Neural progenitor cell (in vitro differentiated cells): ENCODE results near the gene PROB1. TPM values are rescaled to one million over a fixed set of nuclear protein-coding genes. Genes with fewer than 3 reads are reported as not detected.

Source experiments
- DNase-seq: peaks from one replicate; pipeline ENCODE4 v3.0.0-alpha.2; 2016; ENCODE audit warnings: low spot score
- H2AFZ ChIP-seq: fragments of 200-600 bp; sonication (generic); replicated peaks from 2 replicates; pipeline ENCODE4 v1.6.1; 2016; ENCODE audit warnings: antibody characterized with exemption
- H3F3A ChIP-seq: fragments of 200-600 bp; sonication (generic); 2 replicates; pipeline ENCODE4 v1.6.1; 2016; ENCODE audit warnings: antibody characterized with exemption, low read depth
- H3K27ac ChIP-seq: fragments of 200-600 bp; sonication (generic); 2 replicates; pipeline ENCODE4 v1.5.1; 2016; ENCODE audit warnings: mild to moderate bottlenecking
- H3K27me3 ChIP-seq: fragments of 200-600 bp; sonication (generic); 2 replicates; pipeline ENCODE4 v1.6.1; 2016; ENCODE audit warnings: mild to moderate bottlenecking, moderate library complexity
- H3K36me3 ChIP-seq: fragments of 200-600 bp; sonication (generic); 2 replicates; pipeline ENCODE4 v1.5.1; 2016
- H3K4me1 ChIP-seq: fragments of 200-600 bp; sonication (generic); 2 replicates; pipeline ENCODE4 v1.6.1; 2016; ENCODE audit warnings: mixed run types
- H3K4me2 ChIP-seq: fragments of 200-600 bp; sonication (generic); 2 replicates; pipeline ENCODE4 v1.6.1; 2016
- H3K4me3 ChIP-seq: fragments of 200-600 bp; sonication (generic); 2 replicates; pipeline ENCODE4 v1.5.1; 2016
- H3K79me2 ChIP-seq: fragments of 200-600 bp; sonication (generic); 2 replicates; pipeline ENCODE4 v1.6.1; 2016; ENCODE audit warnings: low read depth
- H3K9ac ChIP-seq: fragments of 200-600 bp; sonication (generic); 2 replicates; pipeline ENCODE4 v1.6.1; 2016
- H3K9me3 ChIP-seq: fragments of 200-600 bp; sonication (generic); 2 replicates; pipeline ENCODE4 v1.5.1; 2016; ENCODE audit warnings: low read depth
- H4K20me1 ChIP-seq: fragments of 200-600 bp; sonication (generic); 2 replicates; pipeline ENCODE4 v1.6.1; 2016; ENCODE audit warnings: low read depth
- H3K27ac Mint-ChIP-seq: 3 replicates; pipeline ENCODE4 v1.8.0; 2021; ENCODE audit warnings: mixed read lengths
- H3K27me3 Mint-ChIP-seq: 2 replicates; pipeline ENCODE4 v1.8.0; 2022; ENCODE audit warnings: low read depth, mild to moderate bottlenecking, inconsistent platforms, moderate library complexity, mixed read lengths; ENCODE audit not compliant: insufficient read depth
- H3K36me3 Mint-ChIP-seq: 3 replicates; pipeline ENCODE4 v1.8.0; 2021; ENCODE audit warnings: mixed read lengths
- H3K4me1 Mint-ChIP-seq: 3 replicates; pipeline ENCODE4 v1.8.0; 2021; ENCODE audit warnings: mixed read lengths
- H3K4me3 Mint-ChIP-seq: 3 replicates; pipeline ENCODE4 v1.8.0; 2021; ENCODE audit warnings: mild to moderate bottlenecking, moderate library complexity, mixed read lengths
- H3K9me3 Mint-ChIP-seq: 3 replicates; pipeline ENCODE4 v1.8.0; 2020; ENCODE audit warnings: mixed read lengths
- CTCF ChIP-seq: fragments of 200-600 bp; sonication (generic); IDR thresholded peaks from 2 replicates; pipeline ENCODE4 v1.5.1; 2017; ENCODE audit warnings: antibody characterized with exemption, mild to moderate bottlenecking
- EZH2 ChIP-seq: fragments of 200-600 bp; sonication (generic); IDR thresholded peaks from 2 replicates; pipeline ENCODE4 v1.6.1; 2017; ENCODE audit warnings: antibody characterized with exemption, mild to moderate bottlenecking, moderate library complexity
- EZH2phosphoT487 ChIP-seq: fragments of 200-600 bp; sonication (generic); IDR thresholded peaks from 2 replicates; pipeline ENCODE4 v1.6.1; 2017; ENCODE audit warnings: antibody characterized with exemption
- total RNA-seq: library from RNA; depleted of rRNA; stranded (reverse); fragments of >200 nt; gene quantifications from 2 replicates; pipeline ENCODE4 v1.2.3, GENCODE V29; 2015; ENCODE audit warnings: low replicate concordance

PROB1 gene
- total RNA-seq, 1 donor from 2014 or later: 0.67 TPM

GRCh38 chr5:139385061-139386049 lies 9.5 kb downstream of the PROB1 start:
- Histone ChIP-seq H3K36me3 (no peaks in the 10 kb centered on the region), H3F3A (no peaks in the 10 kb centered on the region), H3K79me2 (no peaks in the 10 kb centered on the region), H2AFZ (no peak overlapping the region), H3K4me3 (no peak overlapping the region), H3K27ac (no peak overlapping the region), H4K20me1 (no peaks in the 10 kb centered on the region), H3K9ac (no peak overlapping the region), H3K27me3 (no peaks in the 10 kb centered on the region), H3K9me3 (no peaks in the 10 kb centered on the region), H3K4me2 (no peak overlapping the region), H3K4me1 (peaks cover 4% of the 10 kb centered on the region)
- Mint-ChIP-seq H3K9me3 (no peaks in the 10 kb centered on the region), H3K27ac (no peak overlapping the region), H3K4me3 (no peak overlapping the region), H3K36me3 (no peaks in the 10 kb centered on the region), H3K27me3 (peaks cover 3% of the 10 kb centered on the region), H3K4me1 (peaks cover 13% of the 10 kb centered on the region)
- no peak for DNase-seq
- TF ChIP-seq CTCF: no peak
- TF ChIP-seq EZH2phosphoT487: no peak
- no peak for TF ChIP-seq EZH2

GRCh38 chr5:139384591-139385051 lies 10.3 kb downstream of the PROB1 start:
- Mint-ChIP-seq H3K36me3 (no peaks in the 10 kb centered on the region), H3K4me3 (no peak overlapping the region), H3K9me3 (no peaks in the 10 kb centered on the region), H3K27ac (no peak overlapping the region), H3K27me3 (no peaks in the 10 kb centered on the region), H3K4me1 (peaks cover 16% of the 10 kb centered on the region)
- no peak overlapping the region for H2AFZ ChIP-seq
- no peaks in the 10 kb centered on the region for H3K36me3 ChIP-seq
- peaks cover 4% of the 10 kb centered on the region for H3K4me1 ChIP-seq
- no peaks in the 10 kb centered on the region for H4K20me1 ChIP-seq
- no peaks in the 10 kb centered on the region for H3K9me3 ChIP-seq
- DNase-seq: no peak
- no peak overlapping the region for H3K9ac ChIP-seq
- no peaks in the 10 kb centered on the region for H3K79me2 ChIP-seq
- H3K4me2 ChIP-seq: no peak overlapping the region
- TF ChIP-seq EZH2: no peak
- TF ChIP-seq EZH2phosphoT487: no peak
- TF ChIP-seq CTCF: no peak
- no peaks in the 10 kb centered on the region for H3K27me3 ChIP-seq
- H3K4me3 ChIP-seq: no peak overlapping the region
- H3K27ac ChIP-seq: no peak overlapping the region
- H3F3A ChIP-seq: no peaks in the 10 kb centered on the region

- no peak overlapping the region for H2AFZ ChIP-seq
- no peak overlapping the region for H3K4me2 ChIP-seq
- no peaks in the 10 kb centered on the region for H3K27me3 Mint-ChIP-seq
- no peak overlapping the region for H3K27ac Mint-ChIP-seq
- peaks cover 4% of the 10 kb centered on the region for H3K4me1 ChIP-seq
- no peak for DNase-seq
- no peaks in the 10 kb centered on the region for H3K36me3 ChIP-seq
- H3K4me3 ChIP-seq: no peak overlapping the region
- H3K27ac ChIP-seq: no peak overlapping the region
- peaks cover 16% of the 10 kb centered on the region for H3K4me1 Mint-ChIP-seq
- TF ChIP-seq EZH2 (no peak), EZH2phosphoT487 (no peak), CTCF (no peak)
- H3K9me3 Mint-ChIP-seq: no peaks in the 10 kb centered on the region
- no peaks in the 10 kb centered on the region for H3F3A ChIP-seq
- no peaks in the 10 kb centered on the region for H4K20me1 ChIP-seq
- H3K79me2 ChIP-seq: no peaks in the 10 kb centered on the region
- H3K27me3 ChIP-seq: no peaks in the 10 kb centered on the region
- no peaks in the 10 kb centered on the region for H3K36me3 Mint-ChIP-seq
- H3K4me3 Mint-ChIP-seq: no peak overlapping the region
- H3K9ac ChIP-seq: no peak overlapping the region
- H3K9me3 ChIP-seq: no peaks in the 10 kb centered on the region
Observed at GRCh38 chr5:139383993-139384590, 10.8 kb downstream of the PROB1 start.
